WTC11 (cell line): ENCODE data around the gene GCDH. TPM values are rescaled to one million over a fixed set of nuclear protein-coding genes. Genes with fewer than 3 reads are reported as not detected.

ENCODE experiments used
- ATAC-seq: fragments of 200-7000 bp; cut with Tn5 transposase; 2 replicates; pipeline ENCODE4 v1.10.0; 2021; ENCODE audit warnings: mild to moderate bottlenecking, moderate library complexity
- CTCF ChIA-PET: fragments of 300-600 bp; sonication (Branson Sonifier 250); formaldehyde crosslinking; loops from one replicate; lab custom pipeline; 2021; ENCODE audit warnings: antibody characterized with exemption; lab: Charles Lee
- POLR2A ChIA-PET: fragments of 350-600 bp; sonication (Branson Sonifier 250); formaldehyde crosslinking; loops from one replicate; lab custom pipeline; 2021; ENCODE audit warnings: antibody characterized with exemption; lab: Charles Lee
- DNase-seq: peaks from one replicate; pipeline ENCODE4 v3.0.0; 2021; ENCODE audit warnings: low spot score
- H3K27ac Mint-ChIP-seq: 2 replicates; pipeline ENCODE4 v1.8.0; 2021; ENCODE audit warnings: mixed read lengths
- H3K27me3 Mint-ChIP-seq: 2 replicates; pipeline ENCODE4 v1.8.0; 2021; ENCODE audit warnings: low read depth, mild to moderate bottlenecking, moderate library complexity, mixed read lengths
- H3K36me3 Mint-ChIP-seq: 2 replicates; pipeline ENCODE4 v1.8.0; 2021; ENCODE audit warnings: mixed read lengths
- H3K4me1 Mint-ChIP-seq: 2 replicates; pipeline ENCODE4 v1.8.0; 2022; ENCODE audit warnings: mixed read lengths
- H3K4me3 Mint-ChIP-seq: 2 replicates; pipeline ENCODE4 v1.8.0; 2021; ENCODE audit warnings: mild to moderate bottlenecking, moderate library complexity, mixed read lengths
- H3K9me3 Mint-ChIP-seq: 2 replicates; pipeline ENCODE4 v1.8.0; 2021; ENCODE audit warnings: mixed read lengths
- FOXK1 ChIP-seq: sonication (generic); formaldehyde crosslinking; IDR thresholded peaks from 2 replicates; pipeline ENCODE4 v1.8.0; 2022; ENCODE audit warnings: mild to moderate bottlenecking, moderate library complexity, missing genetic modification reagents
- FOXP1 ChIP-seq: sonication (generic); formaldehyde crosslinking; IDR thresholded peaks from 2 replicates; pipeline ENCODE4 v1.8.0; 2022; ENCODE audit warnings: missing genetic modification reagents, mild to moderate bottlenecking, moderate library complexity, borderline replicate concordance
- IRF2 ChIP-seq: sonication (generic); formaldehyde crosslinking; IDR thresholded peaks from 2 replicates; pipeline ENCODE4 v1.8.0; 2022; ENCODE audit warnings: low read depth, missing genetic modification reagents, borderline replicate concordance
- JUN ChIP-seq: sonication (generic); formaldehyde crosslinking; IDR thresholded peaks from 2 replicates; pipeline ENCODE4 v1.8.0; 2023; ENCODE audit warnings: mild to moderate bottlenecking, missing genetic modification reagents
- NR1H2 ChIP-seq: sonication (generic); formaldehyde crosslinking; IDR thresholded peaks from 2 replicates; pipeline ENCODE4 v1.9.0; 2021; ENCODE audit warnings: mild to moderate bottlenecking, moderate library complexity, missing genetic modification reagents
- TEAD4 ChIP-seq: sonication (generic); formaldehyde crosslinking; IDR thresholded peaks from 2 replicates; pipeline ENCODE4 v1.8.0; 2022; ENCODE audit warnings: mild to moderate bottlenecking, missing genetic modification reagents
- TP53 ChIP-seq: sonication (generic); formaldehyde crosslinking; IDR thresholded peaks from 2 replicates; pipeline ENCODE4 v1.8.1; 2023; ENCODE audit warnings: mild to moderate bottlenecking, missing genetic modification reagents
- ZNF121 ChIP-seq: sonication (generic); formaldehyde crosslinking; IDR thresholded peaks from 2 replicates; pipeline ENCODE4 v1.8.0; 2023; ENCODE audit warnings: missing genetic modification reagents
- ZNF263 ChIP-seq: sonication (generic); formaldehyde crosslinking; IDR thresholded peaks from 2 replicates; pipeline ENCODE4 v1.8.1; 2022; ENCODE audit warnings: low read depth, mild to moderate bottlenecking, moderate library complexity, missing genetic modification reagents
- ZNF671 ChIP-seq: fragments of 250-450 bp; sonication (Bioruptor Pico); IDR thresholded peaks from 2 replicates; pipeline ENCODE4 v1.8.0; 2021; ENCODE audit warnings: mild to moderate bottlenecking
- total RNA-seq: library from RNA; stranded (reverse); gene quantifications from 3 replicates; pipeline ENCODE4 v1.2.3, GENCODE V29; 2021
- TF ChIP-seq, protein P1 (sequence below): fragments of 250-450 bp; sonication (Bioruptor Pico); IDR thresholded peaks from 2 replicates; pipeline ENCODE4 v1.8.0; 2021; ENCODE audit warnings: mild to moderate bottlenecking
- TF ChIP-seq, protein P2 (sequence below): sonication (generic); formaldehyde crosslinking; IDR thresholded peaks from 2 replicates; pipeline ENCODE4 v1.8.1; 2023; ENCODE audit warnings: mild to moderate bottlenecking, missing genetic modification reagents, moderate library complexity
- TF ChIP-seq, protein P3 (sequence below): sonication (generic); formaldehyde crosslinking; IDR thresholded peaks from 2 replicates; pipeline ENCODE4 v1.8.1; 2023; ENCODE audit warnings: mild to moderate bottlenecking, missing genetic modification reagents, moderate library complexity
- TF ChIP-seq, protein P4 (sequence below): sonication (generic); formaldehyde crosslinking; IDR thresholded peaks from 2 replicates; pipeline ENCODE4 v1.8.0; 2022; ENCODE audit warnings: mild to moderate bottlenecking, missing genetic modification reagents
- TF ChIP-seq, protein P5 (sequence below): fragments of 250-450 bp; sonication (Bioruptor Pico); IDR thresholded peaks from 2 replicates; pipeline ENCODE4 v1.9.0; 2021; ENCODE audit warnings: mild to moderate bottlenecking
- TF ChIP-seq, protein P6 (sequence below): sonication (generic); formaldehyde crosslinking; IDR thresholded peaks from 2 replicates; pipeline ENCODE4 v1.8.1; 2023; ENCODE audit warnings: mild to moderate bottlenecking, missing genetic modification reagents
- TF ChIP-seq, protein P7 (sequence below): sonication (generic); formaldehyde crosslinking; IDR thresholded peaks from 2 replicates; pipeline ENCODE4 v1.8.1; 2022; ENCODE audit warnings: mild to moderate bottlenecking, missing genetic modification reagents, moderate library complexity, borderline replicate concordance
- TF ChIP-seq, protein P8 (sequence below): sonication (generic); formaldehyde crosslinking; IDR thresholded peaks from 2 replicates; pipeline ENCODE4 v1.8.0; 2022; ENCODE audit warnings: mild to moderate bottlenecking, missing genetic modification reagents
- TF ChIP-seq, protein P9 (sequence below): sonication (generic); formaldehyde crosslinking; IDR thresholded peaks from 2 replicates; pipeline ENCODE4 v1.8.0; 2023; ENCODE audit warnings: missing genetic modification reagents, mild to moderate bottlenecking, borderline replicate concordance

Gene GCDH
- total RNA-seq, 1 experiment from 2014 or later = 69.0 TPM

DNA sequence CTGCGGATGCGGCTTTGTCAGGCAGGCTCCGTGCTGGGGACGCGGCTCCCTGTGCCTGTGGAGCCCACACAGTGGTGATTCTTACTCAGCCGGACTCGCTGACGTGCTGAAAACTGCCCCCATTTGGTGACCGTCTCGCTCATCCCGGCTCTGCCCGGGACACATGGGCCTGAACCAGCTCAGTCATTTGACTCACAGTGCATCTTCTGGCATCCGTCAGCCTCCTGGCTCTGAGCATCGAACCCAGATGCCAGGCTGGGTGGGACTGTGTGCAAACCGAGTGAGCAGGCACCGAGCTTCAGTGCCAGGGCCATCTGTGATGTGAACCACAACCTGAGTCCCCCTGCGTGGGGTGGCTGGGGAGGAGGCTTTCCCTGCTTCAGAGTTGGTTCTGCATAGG, 5.5 kb downstream of the GCDH start:
- TF ChIP-seq NR1H2 (CRISPR knock-in tag) = no peak
- TF ChIP-seq FOXK1 (CRISPR knock-in tag) = no peak
- TF ChIP-seq, protein P1, sequence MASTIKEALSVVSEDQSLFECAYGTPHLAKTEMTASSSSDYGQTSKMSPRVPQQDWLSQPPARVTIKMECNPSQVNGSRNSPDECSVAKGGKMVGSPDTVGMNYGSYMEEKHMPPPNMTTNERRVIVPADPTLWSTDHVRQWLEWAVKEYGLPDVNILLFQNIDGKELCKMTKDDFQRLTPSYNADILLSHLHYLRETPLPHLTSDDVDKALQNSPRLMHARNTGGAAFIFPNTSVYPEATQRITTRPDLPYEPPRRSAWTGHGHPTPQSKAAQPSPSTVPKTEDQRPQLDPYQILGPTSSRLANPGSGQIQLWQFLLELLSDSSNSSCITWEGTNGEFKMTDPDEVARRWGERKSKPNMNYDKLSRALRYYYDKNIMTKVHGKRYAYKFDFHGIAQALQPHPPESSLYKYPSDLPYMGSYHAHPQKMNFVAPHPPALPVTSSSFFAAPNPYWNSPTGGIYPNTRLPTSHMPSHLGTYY (CRISPR knock-in tag) = no peak
- TF ChIP-seq ZNF263 (CRISPR knock-in tag) = no peak
- TF ChIP-seq, protein P2, sequence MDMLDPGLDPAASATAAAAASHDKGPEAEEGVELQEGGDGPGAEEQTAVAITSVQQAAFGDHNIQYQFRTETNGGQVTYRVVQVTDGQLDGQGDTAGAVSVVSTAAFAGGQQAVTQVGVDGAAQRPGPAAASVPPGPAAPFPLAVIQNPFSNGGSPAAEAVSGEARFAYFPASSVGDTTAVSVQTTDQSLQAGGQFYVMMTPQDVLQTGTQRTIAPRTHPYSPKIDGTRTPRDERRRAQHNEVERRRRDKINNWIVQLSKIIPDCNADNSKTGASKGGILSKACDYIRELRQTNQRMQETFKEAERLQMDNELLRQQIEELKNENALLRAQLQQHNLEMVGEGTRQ = no peak
- H3K27me3 Mint-ChIP-seq = no peaks in the 10 kb centered on the region
- no peak for ATAC-seq
- ChIA-PET POLR2A (interaction anchor here (1.8 kb wide), 1 partner anchor 17 kb away, joined by 5 read pairs; no protein-coding TSS in a partner anchor), CTCF (interaction anchor here (0.6 to 0.9 kb wide), 3 partner anchors 17 to 127 kb away, joined by 3 read pairs; no protein-coding TSS in a partner anchor)
- DNase-seq = no peak
- H3K9me3 Mint-ChIP-seq = no peaks in the 10 kb centered on the region
- H3K4me3 Mint-ChIP-seq = no peak overlapping the region
- H3K36me3 Mint-ChIP-seq = peaks cover 35% of the 10 kb centered on the region
- no peak overlapping the region for H3K27ac Mint-ChIP-seq
- H3K4me1 Mint-ChIP-seq = peaks cover 8% of the 10 kb centered on the region

DNA sequence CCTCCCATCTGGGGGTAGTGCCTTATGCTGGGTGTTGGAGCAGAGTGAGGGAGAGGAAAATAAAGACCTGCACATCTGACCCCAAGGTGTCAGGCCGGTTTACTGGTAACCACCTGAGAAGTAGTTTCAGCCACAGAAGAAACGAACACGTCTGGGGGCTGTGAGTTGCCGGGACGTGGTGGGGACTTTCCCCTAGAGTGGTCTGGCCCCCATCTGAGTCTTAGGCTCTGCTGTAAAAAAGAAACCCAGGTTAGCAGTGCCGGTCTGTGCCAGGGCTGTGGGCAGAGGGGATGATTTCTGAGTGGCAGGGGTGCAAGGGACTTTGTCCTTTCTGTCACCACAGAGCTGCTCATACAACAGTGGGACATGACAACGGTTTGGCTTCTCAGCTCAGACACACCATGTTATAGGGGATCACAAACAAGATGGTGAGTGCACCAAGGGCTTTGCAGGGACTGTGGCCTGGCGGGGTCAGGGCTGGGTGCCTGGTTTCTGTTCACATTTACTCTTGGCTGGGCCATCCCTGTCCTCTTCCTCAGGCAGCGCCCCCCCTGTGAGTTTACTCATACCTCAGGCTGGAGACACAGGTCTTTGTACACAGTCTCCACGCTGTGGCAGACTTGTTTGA, 9.0 kb downstream of the GCDH start:
- peaks cover 19% of the 10 kb centered on the region for H3K36me3 Mint-ChIP-seq
- no peaks in the 10 kb centered on the region for H3K27me3 Mint-ChIP-seq
- no peaks in the 10 kb centered on the region for H3K4me1 Mint-ChIP-seq
- no peaks in the 10 kb centered on the region for H3K9me3 Mint-ChIP-seq
- no peak overlapping the region for H3K27ac Mint-ChIP-seq
- no peak for TF ChIP-seq ZNF121
- TF ChIP-seq, protein P3, sequence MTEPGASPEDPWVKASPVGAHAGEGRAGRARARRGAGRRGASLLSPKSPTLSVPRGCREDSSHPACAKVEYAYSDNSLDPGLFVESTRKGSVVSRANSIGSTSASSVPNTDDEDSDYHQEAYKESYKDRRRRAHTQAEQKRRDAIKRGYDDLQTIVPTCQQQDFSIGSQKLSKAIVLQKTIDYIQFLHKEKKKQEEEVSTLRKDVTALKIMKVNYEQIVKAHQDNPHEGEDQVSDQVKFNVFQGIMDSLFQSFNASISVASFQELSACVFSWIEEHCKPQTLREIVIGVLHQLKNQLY = no peak
- TF ChIP-seq, protein P4, sequence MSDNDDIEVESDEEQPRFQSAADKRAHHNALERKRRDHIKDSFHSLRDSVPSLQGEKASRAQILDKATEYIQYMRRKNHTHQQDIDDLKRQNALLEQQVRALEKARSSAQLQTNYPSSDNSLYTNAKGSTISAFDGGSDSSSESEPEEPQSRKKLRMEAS (CRISPR knock-in tag) = no peak
- TF ChIP-seq, protein P5, sequence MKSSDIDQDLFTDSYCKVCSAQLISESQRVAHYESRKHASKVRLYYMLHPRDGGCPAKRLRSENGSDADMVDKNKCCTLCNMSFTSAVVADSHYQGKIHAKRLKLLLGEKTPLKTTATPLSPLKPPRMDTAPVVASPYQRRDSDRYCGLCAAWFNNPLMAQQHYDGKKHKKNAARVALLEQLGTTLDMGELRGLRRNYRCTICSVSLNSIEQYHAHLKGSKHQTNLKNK (CRISPR knock-in tag) = no peak
- no peak for TF ChIP-seq TEAD4
- TF ChIP-seq ZNF671 (CRISPR knock-in tag) = no peak
- TF ChIP-seq, protein P6, sequence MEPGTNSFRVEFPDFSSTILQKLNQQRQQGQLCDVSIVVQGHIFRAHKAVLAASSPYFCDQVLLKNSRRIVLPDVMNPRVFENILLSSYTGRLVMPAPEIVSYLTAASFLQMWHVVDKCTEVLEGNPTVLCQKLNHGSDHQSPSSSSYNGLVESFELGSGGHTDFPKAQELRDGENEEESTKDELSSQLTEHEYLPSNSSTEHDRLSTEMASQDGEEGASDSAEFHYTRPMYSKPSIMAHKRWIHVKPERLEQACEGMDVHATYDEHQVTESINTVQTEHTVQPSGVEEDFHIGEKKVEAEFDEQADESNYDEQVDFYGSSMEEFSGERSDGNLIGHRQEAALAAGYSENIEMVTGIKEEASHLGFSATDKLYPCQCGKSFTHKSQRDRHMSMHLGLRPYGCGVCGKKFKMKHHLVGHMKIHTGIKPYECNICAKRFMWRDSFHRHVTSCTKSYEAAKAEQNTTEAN (CRISPR knock-in tag) = no peak
- TF ChIP-seq, protein P7, sequence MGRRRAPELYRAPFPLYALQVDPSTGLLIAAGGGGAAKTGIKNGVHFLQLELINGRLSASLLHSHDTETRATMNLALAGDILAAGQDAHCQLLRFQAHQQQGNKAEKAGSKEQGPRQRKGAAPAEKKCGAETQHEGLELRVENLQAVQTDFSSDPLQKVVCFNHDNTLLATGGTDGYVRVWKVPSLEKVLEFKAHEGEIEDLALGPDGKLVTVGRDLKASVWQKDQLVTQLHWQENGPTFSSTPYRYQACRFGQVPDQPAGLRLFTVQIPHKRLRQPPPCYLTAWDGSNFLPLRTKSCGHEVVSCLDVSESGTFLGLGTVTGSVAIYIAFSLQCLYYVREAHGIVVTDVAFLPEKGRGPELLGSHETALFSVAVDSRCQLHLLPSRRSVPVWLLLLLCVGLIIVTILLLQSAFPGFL (CRISPR knock-in tag) = no peak
- no peak for TF ChIP-seq ZNF263 (CRISPR knock-in tag)
- TF ChIP-seq IRF2 (CRISPR knock-in tag) = no peak
- TF ChIP-seq, protein P8, sequence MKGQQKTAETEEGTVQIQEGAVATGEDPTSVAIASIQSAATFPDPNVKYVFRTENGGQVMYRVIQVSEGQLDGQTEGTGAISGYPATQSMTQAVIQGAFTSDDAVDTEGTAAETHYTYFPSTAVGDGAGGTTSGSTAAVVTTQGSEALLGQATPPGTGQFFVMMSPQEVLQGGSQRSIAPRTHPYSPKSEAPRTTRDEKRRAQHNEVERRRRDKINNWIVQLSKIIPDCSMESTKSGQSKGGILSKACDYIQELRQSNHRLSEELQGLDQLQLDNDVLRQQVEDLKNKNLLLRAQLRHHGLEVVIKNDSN (CRISPR knock-in tag) = no peak
- TF ChIP-seq, protein P9, sequence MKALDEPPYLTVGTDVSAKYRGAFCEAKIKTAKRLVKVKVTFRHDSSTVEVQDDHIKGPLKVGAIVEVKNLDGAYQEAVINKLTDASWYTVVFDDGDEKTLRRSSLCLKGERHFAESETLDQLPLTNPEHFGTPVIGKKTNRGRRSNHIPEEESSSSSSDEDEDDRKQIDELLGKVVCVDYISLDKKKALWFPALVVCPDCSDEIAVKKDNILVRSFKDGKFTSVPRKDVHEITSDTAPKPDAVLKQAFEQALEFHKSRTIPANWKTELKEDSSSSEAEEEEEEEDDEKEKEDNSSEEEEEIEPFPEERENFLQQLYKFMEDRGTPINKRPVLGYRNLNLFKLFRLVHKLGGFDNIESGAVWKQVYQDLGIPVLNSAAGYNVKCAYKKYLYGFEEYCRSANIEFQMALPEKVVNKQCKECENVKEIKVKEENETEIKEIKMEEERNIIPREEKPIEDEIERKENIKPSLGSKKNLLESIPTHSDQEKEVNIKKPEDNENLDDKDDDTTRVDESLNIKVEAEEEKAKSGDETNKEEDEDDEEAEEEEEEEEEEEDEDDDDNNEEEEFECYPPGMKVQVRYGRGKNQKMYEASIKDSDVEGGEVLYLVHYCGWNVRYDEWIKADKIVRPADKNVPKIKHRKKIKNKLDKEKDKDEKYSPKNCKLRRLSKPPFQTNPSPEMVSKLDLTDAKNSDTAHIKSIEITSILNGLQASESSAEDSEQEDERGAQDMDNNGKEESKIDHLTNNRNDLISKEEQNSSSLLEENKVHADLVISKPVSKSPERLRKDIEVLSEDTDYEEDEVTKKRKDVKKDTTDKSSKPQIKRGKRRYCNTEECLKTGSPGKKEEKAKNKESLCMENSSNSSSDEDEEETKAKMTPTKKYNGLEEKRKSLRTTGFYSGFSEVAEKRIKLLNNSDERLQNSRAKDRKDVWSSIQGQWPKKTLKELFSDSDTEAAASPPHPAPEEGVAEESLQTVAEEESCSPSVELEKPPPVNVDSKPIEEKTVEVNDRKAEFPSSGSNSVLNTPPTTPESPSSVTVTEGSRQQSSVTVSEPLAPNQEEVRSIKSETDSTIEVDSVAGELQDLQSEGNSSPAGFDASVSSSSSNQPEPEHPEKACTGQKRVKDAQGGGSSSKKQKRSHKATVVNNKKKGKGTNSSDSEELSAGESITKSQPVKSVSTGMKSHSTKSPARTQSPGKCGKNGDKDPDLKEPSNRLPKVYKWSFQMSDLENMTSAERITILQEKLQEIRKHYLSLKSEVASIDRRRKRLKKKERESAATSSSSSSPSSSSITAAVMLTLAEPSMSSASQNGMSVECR (CRISPR knock-in tag) = no peak
- TF ChIP-seq, protein P1 (CRISPR knock-in tag) = no peak
- no peak for TF ChIP-seq JUN (CRISPR knock-in tag)
- TF ChIP-seq TP53 (CRISPR knock-in tag) = no peak
- no peak for TF ChIP-seq FOXP1 (CRISPR knock-in tag)
- CTCF ChIA-PET = interaction anchor here (1.5 to 1.6 kb wide), 3 partner anchors 15 to 65 kb away, joined by 4 to 5 read pairs (median 4); no protein-coding TSS in a partner anchor
- POLR2A ChIA-PET = interaction anchor here (1.1 kb wide), 1 partner anchor 9 kb away, joined by 3 read pairs; the partner anchor contains the start of gene GCDH
- ATAC-seq (no peak), DNase-seq (no peak)
- H3K4me3 Mint-ChIP-seq = no peak overlapping the region
